AG09309 (cell line): ENCODE measurements around the gene SH3PXD2A.

Experiments used
- DNase-seq: peaks from one replicate; pipeline ENCODE4 v3.0.0-alpha.2; 2010; ENCODE audit warnings: low read depth
- H3K4me3 ChIP-seq: 2 replicates; pipeline ENCODE4 v1.5.1; 2011; ENCODE audit warnings: mild to moderate bottlenecking, low read depth, low read length, moderate library complexity; ENCODE audit not compliant: control insufficient read depth
- CTCF ChIP-seq: IDR thresholded peaks from 2 replicates; pipeline ENCODE4 v1.5.1; 2011; ENCODE audit warnings: mild to moderate bottlenecking, low read depth, low read length, inconsistent platforms; ENCODE audit not compliant: insufficient read depth, control insufficient read depth; ENCODE audit errors: missing control alignments

SH3PXD2A gene

DNA sequence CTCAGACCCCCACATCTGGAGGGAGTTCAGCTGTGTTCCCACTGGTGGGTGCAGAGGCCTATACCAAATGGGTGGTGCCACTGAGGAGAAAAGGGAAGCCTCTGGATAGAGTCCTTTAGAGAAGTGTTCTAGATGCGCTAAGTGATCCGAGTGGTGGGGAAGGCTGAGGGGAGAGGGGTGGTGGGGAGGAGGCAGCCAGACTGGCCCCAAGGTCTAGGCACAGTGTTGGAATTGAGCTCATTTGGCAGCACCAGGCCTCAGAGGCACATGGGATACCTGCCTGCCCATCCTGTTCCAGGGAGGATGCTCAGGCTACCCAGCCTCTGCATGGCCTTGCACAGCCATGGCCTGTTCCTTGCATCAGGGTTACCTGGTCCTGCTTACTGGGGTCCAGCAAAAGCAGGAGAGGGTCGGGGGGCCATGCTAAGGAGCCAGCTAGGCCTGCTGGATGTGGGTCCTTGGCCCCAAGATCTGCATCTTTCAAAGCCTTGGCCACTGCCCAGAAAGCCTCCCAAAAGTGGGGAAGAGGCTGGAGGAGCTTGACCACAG, 262.3 kb downstream of the SH3PXD2A start:
- H3K4me3 ChIP-seq: no peak overlapping the region
- DNase-seq: no peak
- TF ChIP-seq CTCF: no peak

DNA sequence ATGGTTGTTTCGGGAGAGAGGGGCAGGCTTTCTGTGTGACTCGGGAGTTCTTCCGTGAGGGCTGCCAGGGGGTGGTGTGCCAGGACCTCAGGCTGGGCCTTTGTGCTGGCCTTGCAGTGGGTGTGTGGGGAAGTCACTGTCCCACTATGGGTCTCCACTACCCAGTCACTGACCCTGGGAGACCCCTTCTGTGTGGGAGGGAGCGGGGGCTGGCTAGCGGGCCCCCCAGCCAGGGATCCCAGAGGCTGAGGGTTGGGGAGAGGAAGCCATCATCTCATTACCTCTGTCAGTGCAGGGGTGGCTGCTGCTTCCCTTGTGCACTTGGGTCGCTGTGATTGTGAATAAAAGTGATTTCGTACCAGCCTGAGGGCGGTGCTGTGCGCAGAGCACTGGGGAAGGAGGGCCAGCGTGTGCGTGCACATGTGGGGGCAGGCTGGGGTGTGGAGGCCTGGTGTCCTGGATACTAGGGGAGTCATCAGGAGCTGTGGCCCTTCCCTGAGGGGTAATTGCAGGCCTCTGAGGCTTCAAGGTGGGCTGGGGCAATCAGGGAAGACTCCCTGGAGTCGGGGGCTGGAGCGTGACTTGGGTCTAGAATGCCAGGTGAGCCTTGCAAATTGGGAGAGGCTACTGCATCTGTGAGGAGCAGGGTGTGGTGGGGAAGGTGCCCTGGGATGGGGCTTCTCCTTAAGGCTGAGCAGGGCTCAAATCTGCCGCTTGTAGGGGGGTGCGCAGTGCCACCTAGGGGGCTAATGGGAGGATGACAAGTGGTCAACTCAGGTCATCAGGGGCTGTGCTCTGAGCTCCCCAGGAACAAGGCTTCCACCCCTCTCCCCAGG, 263.0 kb downstream of the SH3PXD2A start:
- no peak overlapping the region for H3K4me3 ChIP-seq
- TF ChIP-seq CTCF: peak; percentile 71
- no peak for DNase-seq

GRCh38 chr10:103590744-103591291, 264.6 kb downstream of the SH3PXD2A start:
- no peak for DNase-seq
- no peak overlapping the region for H3K4me3 ChIP-seq
- no peak for TF ChIP-seq CTCF

DNA sequence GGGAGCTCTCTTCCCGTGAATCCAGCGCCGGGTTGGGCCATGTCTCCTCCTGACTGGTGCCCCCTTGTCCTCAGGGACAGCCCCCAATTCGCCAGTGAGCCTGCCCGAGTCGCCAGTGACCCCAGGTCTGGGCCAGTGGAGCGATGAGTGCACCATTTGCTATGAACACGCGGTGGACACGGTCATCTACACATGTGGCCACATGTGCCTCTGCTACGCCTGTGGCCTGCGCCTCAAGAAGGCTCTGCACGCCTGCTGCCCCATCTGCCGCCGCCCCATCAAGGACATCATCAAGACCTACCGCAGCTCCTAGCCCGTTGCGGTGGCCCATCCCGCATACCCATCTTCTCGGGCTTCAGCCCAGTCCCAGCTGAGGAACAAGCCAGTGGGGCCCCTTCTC, 265.3 kb downstream of the SH3PXD2A start:
- no peak for TF ChIP-seq CTCF
- no peak for DNase-seq
- H3K4me3 ChIP-seq: no peak overlapping the region

DNA sequence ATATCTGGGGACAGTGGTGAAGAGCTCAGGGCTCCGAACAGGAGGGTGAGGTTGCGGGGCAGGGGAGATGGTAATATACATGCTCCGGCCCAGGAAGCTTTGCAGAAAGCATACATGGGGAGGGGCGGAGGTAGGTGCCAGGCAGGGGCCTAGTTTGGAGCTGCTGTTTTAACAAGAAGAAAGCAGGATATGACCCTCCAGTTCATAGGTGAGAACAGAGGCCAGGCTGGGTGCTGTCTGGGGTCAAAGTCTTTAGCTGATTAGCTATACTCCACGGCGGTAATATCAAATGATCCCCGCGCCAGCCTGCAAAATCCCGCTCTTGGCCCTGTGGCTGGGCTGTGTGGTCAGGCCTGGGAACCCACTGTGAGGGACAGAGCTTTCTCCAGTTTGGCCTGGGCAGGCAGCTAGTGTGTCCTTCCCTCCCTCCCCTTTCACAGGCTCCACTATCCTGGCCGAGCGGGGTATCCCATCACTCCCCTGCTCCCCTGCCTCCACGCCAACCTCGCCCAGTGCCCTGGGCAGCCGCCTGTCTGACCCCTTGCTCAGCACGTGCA, 266.2 kb downstream of the SH3PXD2A start:
- DNase-seq: no peak
- no peak overlapping the region for H3K4me3 ChIP-seq
- no peak for TF ChIP-seq CTCF

GRCh38 chr10:103587073-103587472, 268.3 kb downstream of the SH3PXD2A start:
- TF ChIP-seq CTCF: no peak
- DNase-seq: no peak
- H3K4me3 ChIP-seq: no peak overlapping the region
